ENCODE data around the gene KATNA1. TPM values are rescaled to one million over a fixed set of nuclear protein-coding genes. Genes with fewer than 3 reads are reported as not detected.

Gene KATNA1
- total and polyA plus RNA-seq, 9 of the 15 experiments (the other 6 are each of a cell fraction or from before 2014, with no cell fraction given), result 22.5 to 76.9 (median 45.0) TPM

GRCh38 chr6:149545754-149546471, 102.6 kb downstream of the KATNA1 start, which contains the start of gene PPIL4 (continued):
- TF ChIP-seq ZNF395 (CRISPR knock-in tag; IDR thresholded peaks at IDR 0.05), result peak; percentile 98
- peak; percentile 97 to 99 for TF ChIP-seq MNT (conservative IDR thresholded peaks at IDR 0.05)
- peak; percentile 44 for TF ChIP-seq SMC3 (conservative IDR thresholded peaks at IDR 0.05; ENCODE audit: insufficient read depth, low read depth, low read length)
- no peak for TF ChIP-seq SP2 (IDR thresholded peaks at IDR 0.05; ENCODE audit: extremely low read depth, low read depth, low read length, poor library complexity, severe bottlenecking)
- no peak for TF ChIP-seq LARP7 (IDR thresholded peaks at IDR 0.05)
- TF ChIP-seq, protein P1, sequence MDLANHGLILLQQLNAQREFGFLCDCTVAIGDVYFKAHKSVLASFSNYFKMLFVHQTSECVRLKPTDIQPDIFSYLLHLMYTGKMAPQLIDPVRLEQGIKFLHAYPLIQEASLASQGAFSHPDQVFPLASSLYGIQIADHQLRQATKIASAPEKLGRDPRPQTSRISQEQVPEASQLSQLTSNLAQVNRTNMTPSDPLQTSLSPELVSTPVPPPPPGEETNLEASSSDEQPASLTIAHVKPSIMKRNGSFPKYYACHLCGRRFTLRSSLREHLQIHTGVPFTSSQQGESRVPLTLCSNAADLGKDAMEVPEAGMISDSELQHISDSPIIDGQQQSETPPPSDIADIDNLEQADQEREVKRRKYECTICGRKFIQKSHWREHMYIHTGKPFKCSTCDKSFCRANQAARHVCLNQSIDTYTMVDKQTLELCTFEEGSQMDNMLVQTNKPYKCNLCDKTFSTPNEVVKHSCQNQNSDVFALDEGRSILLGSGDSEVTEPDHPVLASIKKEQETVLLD (IDR thresholded peaks at IDR 0.05), result peak; percentile 89
- TF ChIP-seq ZNF707 (CRISPR knock-in tag; conservative IDR thresholded peaks at IDR 0.05), result peak; percentile 62; the same call in 1 of the 2 replicates
- TF ChIP-seq SNIP1 (IDR thresholded peaks at IDR 0.05; ENCODE audit: low read depth), result no peak
- TF ChIP-seq EP300 (IDR thresholded peaks at IDR 0.05; ENCODE audit: low read length), result peak; percentile 19; the same call in 1 of the 2 replicates
- peak; percentile 68; the same call in 1 of the 2 replicates for TF ChIP-seq NCOA6 (IDR thresholded peaks at IDR 0.05)
- TF ChIP-seq SIX5 (IDR thresholded peaks at IDR 0.05; ENCODE audit: borderline replicate concordance in 1 of 2, insufficient read depth in 1 of 2, low read depth in 1 of 2, low read length in 2 of 2), result peak; percentile 42 to 57; a peak in 3 of 4 replicates
- TF ChIP-seq, protein P2, sequence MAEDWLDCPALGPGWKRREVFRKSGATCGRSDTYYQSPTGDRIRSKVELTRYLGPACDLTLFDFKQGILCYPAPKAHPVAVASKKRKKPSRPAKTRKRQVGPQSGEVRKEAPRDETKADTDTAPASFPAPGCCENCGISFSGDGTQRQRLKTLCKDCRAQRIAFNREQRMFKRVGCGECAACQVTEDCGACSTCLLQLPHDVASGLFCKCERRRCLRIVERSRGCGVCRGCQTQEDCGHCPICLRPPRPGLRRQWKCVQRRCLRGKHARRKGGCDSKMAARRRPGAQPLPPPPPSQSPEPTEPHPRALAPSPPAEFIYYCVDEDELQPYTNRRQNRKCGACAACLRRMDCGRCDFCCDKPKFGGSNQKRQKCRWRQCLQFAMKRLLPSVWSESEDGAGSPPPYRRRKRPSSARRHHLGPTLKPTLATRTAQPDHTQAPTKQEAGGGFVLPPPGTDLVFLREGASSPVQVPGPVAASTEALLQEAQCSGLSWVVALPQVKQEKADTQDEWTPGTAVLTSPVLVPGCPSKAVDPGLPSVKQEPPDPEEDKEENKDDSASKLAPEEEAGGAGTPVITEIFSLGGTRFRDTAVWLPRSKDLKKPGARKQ (CRISPR knock-in tag; IDR thresholded peaks at IDR 0.05), result no peak
- no peak for TF ChIP-seq ZFPM2 (CRISPR knock-in tag; IDR thresholded peaks at IDR 0.05)
- TF ChIP-seq TRIM28 (IDR thresholded peaks at IDR 0.05), result peak; percentile 24; the same call in 1 of the 2 replicates
- TF ChIP-seq ZNF311 (CRISPR knock-in tag; IDR thresholded peaks at IDR 0.05), result no peak
- peak; percentile 71 for TF ChIP-seq PRPF4 (IDR thresholded peaks at IDR 0.05; ENCODE audit: insufficient read depth, low read depth, low read length, poor library complexity, severe bottlenecking)
- no peak for TF ChIP-seq HDAC6 (IDR thresholded peaks at IDR 0.05; ENCODE audit: low read depth, low read length)
- no peak for TF ChIP-seq YBX1 (IDR thresholded peaks at IDR 0.05)
- peak; percentile 31; the same call in 1 of the 2 replicates for TF ChIP-seq SPI1 (IDR thresholded peaks at IDR 0.05; ENCODE audit: borderline replicate concordance, low read depth, low read length)
- TF ChIP-seq, protein P3, sequence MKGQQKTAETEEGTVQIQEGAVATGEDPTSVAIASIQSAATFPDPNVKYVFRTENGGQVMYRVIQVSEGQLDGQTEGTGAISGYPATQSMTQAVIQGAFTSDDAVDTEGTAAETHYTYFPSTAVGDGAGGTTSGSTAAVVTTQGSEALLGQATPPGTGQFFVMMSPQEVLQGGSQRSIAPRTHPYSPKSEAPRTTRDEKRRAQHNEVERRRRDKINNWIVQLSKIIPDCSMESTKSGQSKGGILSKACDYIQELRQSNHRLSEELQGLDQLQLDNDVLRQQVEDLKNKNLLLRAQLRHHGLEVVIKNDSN (CRISPR knock-in tag; IDR thresholded peaks at IDR 0.05), result peak; percentile 73
- TF ChIP-seq RBM25 (IDR thresholded peaks at IDR 0.05; ENCODE audit: low read depth, low read length, severe bottlenecking), result peak; percentile 44
